Activated CD4-positive, alpha-beta memory T cell treated with anti-CD3 and anti-CD28 coated beads, Interleukin-2, amount 10 ng/mL, durations not matched to agents 7 days and 5 days (primary cell): Measurements from ENCODE around the gene CAMK2D. TPM values are rescaled to one million over a fixed set of nuclear protein-coding genes. Genes with fewer than 3 reads are reported as not detected.

Experiments used
- CTCF ChIA-PET: fragments of 350-600 bp; sonication (Branson Sonifier 250); formaldehyde crosslinking; loops from one replicate; lab custom pipeline; 2021; ENCODE audit warnings: antibody characterized with exemption, inconsistent platforms; lab: Charles Lee
- POLR2A ChIA-PET: fragments of 350-600 bp; sonication (Branson Sonifier 250); formaldehyde crosslinking; loops from one replicate; lab custom pipeline; 2021; ENCODE audit warnings: antibody characterized with exemption; lab: Charles Lee
- DNase-seq: peaks from one replicate; pipeline ENCODE4 v3.0.0-alpha.2; 2020
- H3K27ac Mint-ChIP-seq: one replicate; pipeline ENCODE4 v1.8.0; 2021; ENCODE audit warnings: mild to moderate bottlenecking, mixed read lengths
- H3K27me3 Mint-ChIP-seq: one replicate; pipeline ENCODE4 v1.8.0; 2021; ENCODE audit warnings: mixed read lengths
- H3K36me3 Mint-ChIP-seq: one replicate; pipeline ENCODE4 v1.8.0; 2021; ENCODE audit warnings: low read depth, mixed read lengths
- H3K4me1 Mint-ChIP-seq: one replicate; pipeline ENCODE4 v1.8.0; 2021; ENCODE audit warnings: mixed read lengths
- H3K4me3 Mint-ChIP-seq: one replicate; pipeline ENCODE4 v1.8.0; 2021; ENCODE audit warnings: mild to moderate bottlenecking, mixed read lengths
- H3K9me3 Mint-ChIP-seq: one replicate; pipeline ENCODE4 v1.8.0; 2021; ENCODE audit warnings: mixed read lengths
- total RNA-seq, 2 experiments: library from RNA; stranded (reverse); gene quantifications; one replicate each; pipeline ENCODE4 v1.2.3, GENCODE V29; 2021

CAMK2D gene
- total RNA-seq, 2 experiments from 2014 or later = 41.7 to 43.0 TPM

DNA sequence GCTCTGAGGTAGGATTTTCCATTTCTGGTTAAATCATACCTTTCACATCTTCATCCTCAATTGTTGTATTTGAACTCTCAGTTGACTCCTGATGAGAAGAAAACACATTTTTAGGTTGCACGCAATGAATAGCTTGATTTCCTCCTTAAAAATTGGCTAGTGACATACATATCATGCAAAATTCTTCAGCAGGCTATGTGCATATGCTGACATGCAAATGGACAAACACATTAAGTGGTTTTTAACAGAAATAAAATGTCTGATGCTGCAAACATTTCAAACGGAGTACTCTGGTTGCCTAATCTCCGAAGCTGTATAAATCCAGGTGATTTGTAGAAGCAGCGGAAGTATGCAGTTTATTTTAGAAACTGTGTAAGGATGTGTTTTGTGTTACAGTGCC, 261.1 kb downstream of the CAMK2D start:
- DNase-seq = no peak
- ChIA-PET CTCF (interaction anchor here (1.1 kb wide), 1 partner anchor 15 kb away, joined by 3 read pairs; no protein-coding TSS in a partner anchor), POLR2A (interaction anchor here (1.4 kb wide), 1 partner anchor 262 kb away, joined by 3 read pairs; no protein-coding TSS in a partner anchor)
- Mint-ChIP-seq H3K4me1 (no peaks in the 10 kb centered on the region), H3K4me3 (no peak overlapping the region), H3K9me3 (peaks cover 5% of the 10 kb centered on the region), H3K27me3 (no peaks in the 10 kb centered on the region), H3K27ac (no peak overlapping the region), H3K36me3 (peaks cover 41% of the 10 kb centered on the region)

DNA sequence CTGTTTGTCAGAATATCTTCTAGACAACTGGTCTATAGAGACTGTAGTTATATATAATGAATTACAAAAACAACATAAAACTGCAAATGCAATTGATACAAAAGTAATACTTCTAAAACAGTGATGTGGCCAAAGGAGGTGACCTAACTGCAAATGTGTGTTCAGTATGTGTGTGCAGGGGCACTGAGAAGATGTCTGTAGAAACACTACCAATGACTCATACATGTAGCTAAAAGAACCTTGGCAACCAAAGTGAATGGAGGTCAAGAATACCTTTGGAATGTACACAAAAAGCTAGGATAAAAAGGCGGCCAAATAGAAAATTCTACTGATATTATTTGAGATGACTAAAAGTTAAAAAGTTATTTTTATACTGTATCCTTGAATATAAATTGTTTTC, 261.8 kb downstream of the CAMK2D start:
- POLR2A ChIA-PET = no interaction called here
- Mint-ChIP-seq H3K27me3 (no peaks in the 10 kb centered on the region), H3K9me3 (peaks cover 10% of the 10 kb centered on the region), H3K4me3 (no peak overlapping the region), H3K27ac (no peak overlapping the region), H3K4me1 (no peaks in the 10 kb centered on the region), H3K36me3 (peaks cover 46% of the 10 kb centered on the region)
- CTCF ChIA-PET = interaction anchor here (1.1 kb wide), 1 partner anchor 16 kb away, joined by 3 read pairs; no protein-coding TSS in a partner anchor
- no peak for DNase-seq

DNA sequence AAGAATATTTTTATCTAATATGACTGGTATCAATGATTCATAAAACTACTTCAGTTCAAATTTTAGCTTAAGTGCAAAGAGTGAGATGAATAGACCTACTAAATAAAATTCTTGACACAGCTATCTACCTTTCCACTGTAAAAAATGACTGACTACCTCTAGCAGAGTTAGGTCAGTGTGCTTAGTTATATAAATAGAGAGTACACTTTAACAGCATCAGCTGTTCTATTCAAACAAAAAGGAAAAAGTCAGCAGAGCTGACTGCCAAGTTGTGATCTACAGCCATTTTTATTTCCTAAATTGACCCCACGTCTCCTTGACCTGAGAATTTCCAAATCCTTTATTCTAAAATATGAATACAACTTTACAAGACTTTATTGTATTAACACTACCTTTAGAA, 262.4 kb downstream of the CAMK2D start:
- CTCF ChIA-PET = interaction anchor here (1.1 kb wide), 1 partner anchor 16 kb away, joined by 3 read pairs; no protein-coding TSS in a partner anchor
- Mint-ChIP-seq H3K27me3 (no peaks in the 10 kb centered on the region), H3K9me3 (peaks cover 10% of the 10 kb centered on the region), H3K36me3 (peaks cover 47% of the 10 kb centered on the region), H3K4me3 (no peak overlapping the region), H3K27ac (no peak overlapping the region), H3K4me1 (no peaks in the 10 kb centered on the region)
- no peak for DNase-seq
- POLR2A ChIA-PET = no interaction called here

DNA sequence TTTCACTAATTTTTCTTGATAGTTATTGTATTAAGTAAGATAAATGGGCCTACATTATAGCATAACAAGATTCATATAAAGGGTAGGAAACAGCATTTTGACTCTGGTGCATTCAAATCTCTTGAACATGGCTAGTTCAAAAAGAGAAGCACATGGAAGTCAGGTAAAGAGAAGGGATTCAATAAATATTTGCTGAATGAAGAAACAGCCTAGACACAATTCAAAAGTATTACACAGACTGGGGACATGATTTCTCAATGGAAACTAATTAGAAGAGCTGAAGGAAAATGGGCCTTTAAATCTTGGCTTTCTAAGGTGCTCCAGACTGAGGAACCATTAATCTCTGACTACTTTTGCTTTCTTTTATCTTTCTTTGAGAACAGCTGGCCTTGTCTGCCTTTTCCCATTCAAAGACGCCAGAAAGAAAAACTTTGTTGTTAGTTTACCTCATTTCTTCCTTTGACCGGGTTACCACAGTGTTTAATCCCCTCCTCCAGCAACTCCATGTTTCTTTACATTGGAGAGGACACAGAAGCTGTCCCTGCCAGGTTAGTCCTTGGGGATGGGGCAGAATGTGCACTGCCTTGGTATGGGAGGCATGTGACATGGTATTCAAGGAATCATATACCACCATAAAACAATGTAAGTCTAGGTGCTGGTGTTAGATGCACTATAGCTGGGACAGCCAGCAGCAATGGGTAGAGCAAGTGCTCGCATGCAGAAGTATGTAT, 264.2 kb downstream of the CAMK2D start:
- Mint-ChIP-seq H3K27me3 (no peaks in the 10 kb centered on the region), H3K4me1 (no peaks in the 10 kb centered on the region), H3K36me3 (peaks cover 39% of the 10 kb centered on the region), H3K27ac (no peak overlapping the region), H3K9me3 (peaks cover 10% of the 10 kb centered on the region), H3K4me3 (no peak overlapping the region)
- DNase-seq = no peak
- POLR2A ChIA-PET = no interaction called here
- CTCF ChIA-PET = no interaction called here

DNA sequence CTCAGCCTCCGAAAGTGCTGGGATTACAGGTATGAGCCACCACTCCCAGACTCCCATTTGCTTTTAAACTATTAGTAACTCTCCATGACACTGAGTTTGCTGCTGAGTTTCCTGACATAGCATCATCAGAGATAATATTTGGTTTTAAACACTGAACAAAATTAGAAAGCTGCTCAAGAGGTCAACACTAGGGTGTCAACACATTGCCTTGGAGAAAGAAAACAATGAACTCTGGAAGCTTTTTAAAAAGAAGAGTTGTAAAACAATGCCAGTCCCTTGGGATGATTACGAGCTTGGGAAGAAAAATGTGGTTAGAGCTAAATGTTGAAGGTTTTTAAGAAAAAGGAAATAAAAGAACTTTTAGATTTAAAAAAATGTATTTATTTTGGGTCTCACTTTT, 264.8 kb downstream of the CAMK2D start:
- Mint-ChIP-seq H3K4me3 (no peak overlapping the region), H3K4me1 (no peaks in the 10 kb centered on the region), H3K27ac (no peak overlapping the region), H3K27me3 (no peaks in the 10 kb centered on the region), H3K9me3 (peaks cover 10% of the 10 kb centered on the region), H3K36me3 (peaks cover 37% of the 10 kb centered on the region)
- CTCF ChIA-PET = no interaction called here
- POLR2A ChIA-PET = no interaction called here
- no peak for DNase-seq

DNA sequence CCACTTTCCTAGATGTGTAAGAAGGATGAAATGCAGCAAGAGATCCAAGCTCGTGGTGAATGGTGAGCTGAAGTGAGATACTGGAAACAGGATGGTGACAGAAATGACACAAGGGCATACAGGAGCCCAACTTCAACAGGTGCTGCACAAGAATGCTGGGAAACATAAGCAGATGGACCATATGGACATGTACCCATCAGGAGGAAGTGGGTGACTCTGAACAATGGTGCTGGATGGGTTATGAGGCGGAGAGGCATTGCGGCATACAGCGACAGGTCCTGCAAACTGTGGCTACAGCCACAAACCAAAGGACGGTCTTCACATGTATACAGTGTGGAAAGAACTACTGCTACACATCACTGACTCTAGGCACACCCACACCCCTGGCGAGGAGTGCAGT, 265.7 kb downstream of the CAMK2D start:
- peaks cover 37% of the 10 kb centered on the region for H3K36me3 Mint-ChIP-seq
- no peaks in the 10 kb centered on the region for H3K4me1 Mint-ChIP-seq
- H3K27ac Mint-ChIP-seq = no peak overlapping the region
- peaks cover 10% of the 10 kb centered on the region for H3K9me3 Mint-ChIP-seq
- CTCF ChIA-PET = no interaction called here
- H3K27me3 Mint-ChIP-seq = no peaks in the 10 kb centered on the region
- no peak overlapping the region for H3K4me3 Mint-ChIP-seq
- no peak for DNase-seq
- POLR2A ChIA-PET = no interaction called here

DNA sequence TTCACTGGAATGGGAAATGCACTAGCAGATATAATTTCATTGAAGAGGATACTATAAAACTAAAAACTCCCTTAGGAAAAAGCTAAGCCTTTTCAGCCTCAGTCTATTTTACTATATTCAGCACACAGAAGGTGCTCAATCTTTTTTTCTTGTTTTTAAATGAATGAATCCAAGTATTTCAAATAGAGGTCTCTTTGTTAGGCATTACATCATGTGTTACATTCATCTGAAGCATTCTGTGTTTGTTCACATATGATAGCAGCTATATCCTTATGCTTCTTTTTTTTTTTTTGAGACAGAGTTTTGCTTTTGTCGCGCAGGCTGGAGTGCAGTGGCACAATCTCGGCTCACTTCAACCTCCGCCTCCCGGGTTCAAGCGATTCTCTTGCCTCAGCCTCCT, 278.4 kb downstream of the CAMK2D start:
- Mint-ChIP-seq H3K4me3 (no peak overlapping the region), H3K36me3 (peaks cover 18% of the 10 kb centered on the region), H3K27me3 (no peaks in the 10 kb centered on the region), H3K9me3 (peaks cover 3% of the 10 kb centered on the region), H3K27ac (no peak overlapping the region), H3K4me1 (no peaks in the 10 kb centered on the region)
- CTCF ChIA-PET = no interaction called here
- no peak for DNase-seq
- POLR2A ChIA-PET = no interaction called here

DNA sequence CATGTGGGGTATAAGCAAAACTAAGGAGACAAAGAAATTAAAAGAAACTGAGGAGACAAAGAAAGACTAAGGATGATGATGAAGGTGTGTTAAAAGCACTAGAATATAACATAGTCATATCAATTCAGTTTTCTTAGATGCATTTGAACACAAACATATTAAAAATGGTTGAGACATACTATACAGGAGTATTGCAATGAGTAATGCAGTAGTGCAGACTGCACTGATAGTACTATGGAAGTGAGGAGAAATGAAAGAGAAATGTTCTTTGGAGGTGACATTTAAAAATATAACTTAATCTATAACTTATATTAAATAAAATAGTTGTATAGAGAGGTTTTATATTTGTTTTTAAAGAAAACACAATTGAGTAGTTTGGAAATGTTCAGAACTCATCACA, 279.2 kb downstream of the CAMK2D start:
- CTCF ChIA-PET = no interaction called here
- Mint-ChIP-seq H3K4me1 (no peaks in the 10 kb centered on the region), H3K36me3 (peaks cover 20% of the 10 kb centered on the region), H3K27ac (no peak overlapping the region), H3K9me3 (peaks cover 4% of the 10 kb centered on the region), H3K27me3 (no peaks in the 10 kb centered on the region), H3K4me3 (no peak overlapping the region)
- DNase-seq = no peak
- POLR2A ChIA-PET = no interaction called here

DNA sequence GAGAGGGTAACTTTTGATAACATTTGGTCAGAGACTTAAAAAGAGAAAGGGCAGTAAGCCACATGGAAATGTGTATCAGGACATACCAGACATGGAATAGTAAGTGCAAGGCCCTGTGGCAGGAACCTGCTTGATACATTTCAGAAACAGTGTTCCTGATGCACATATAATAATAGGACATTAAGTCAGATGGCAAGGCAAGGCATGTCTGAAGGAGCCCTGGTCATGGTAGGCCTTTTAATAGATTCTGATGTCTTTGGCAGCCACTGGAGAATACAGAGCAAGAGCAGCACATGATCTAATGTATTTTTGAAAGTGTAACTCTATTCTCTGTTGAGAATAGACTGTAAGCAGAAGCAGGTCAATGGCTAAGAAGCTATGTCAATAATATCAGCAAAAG, 279.7 kb downstream of the CAMK2D start:
- no peak for DNase-seq
- Mint-ChIP-seq H3K4me3 (no peak overlapping the region), H3K27ac (no peak overlapping the region), H3K36me3 (peaks cover 24% of the 10 kb centered on the region), H3K9me3 (peaks cover 7% of the 10 kb centered on the region), H3K4me1 (peaks cover 2% of the 10 kb centered on the region), H3K27me3 (no peaks in the 10 kb centered on the region)
- POLR2A ChIA-PET = no interaction called here
- CTCF ChIA-PET = no interaction called here

DNA sequence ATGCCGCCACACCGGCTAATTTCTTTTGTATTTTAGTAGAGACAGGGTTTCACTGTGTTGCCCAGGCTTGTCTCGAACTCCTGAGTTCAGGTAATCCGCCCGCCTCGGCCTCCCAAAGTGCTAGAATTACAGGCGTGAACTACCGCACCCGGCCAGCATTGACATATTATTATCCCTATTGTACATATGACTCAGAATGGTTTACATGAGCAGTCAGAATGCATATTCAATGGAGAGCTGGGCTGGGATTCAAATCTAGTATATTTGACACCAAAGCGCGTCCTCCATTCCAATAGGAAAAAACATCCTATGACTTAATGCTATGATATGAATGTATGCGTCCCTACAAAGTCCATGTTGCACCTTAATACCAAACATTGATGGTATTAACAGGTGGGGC, 281.4 kb downstream of the CAMK2D start:
- H3K4me1 Mint-ChIP-seq = peaks cover 11% of the 10 kb centered on the region
- ChIA-PET POLR2A (no interaction called here), CTCF (no interaction called here)
- H3K9me3 Mint-ChIP-seq = peaks cover 12% of the 10 kb centered on the region
- H3K4me3 Mint-ChIP-seq = no peak overlapping the region
- H3K36me3 Mint-ChIP-seq = peaks cover 37% of the 10 kb centered on the region
- H3K27me3 Mint-ChIP-seq = no peaks in the 10 kb centered on the region
- H3K27ac Mint-ChIP-seq = no peak overlapping the region
- DNase-seq = no peak

DNA sequence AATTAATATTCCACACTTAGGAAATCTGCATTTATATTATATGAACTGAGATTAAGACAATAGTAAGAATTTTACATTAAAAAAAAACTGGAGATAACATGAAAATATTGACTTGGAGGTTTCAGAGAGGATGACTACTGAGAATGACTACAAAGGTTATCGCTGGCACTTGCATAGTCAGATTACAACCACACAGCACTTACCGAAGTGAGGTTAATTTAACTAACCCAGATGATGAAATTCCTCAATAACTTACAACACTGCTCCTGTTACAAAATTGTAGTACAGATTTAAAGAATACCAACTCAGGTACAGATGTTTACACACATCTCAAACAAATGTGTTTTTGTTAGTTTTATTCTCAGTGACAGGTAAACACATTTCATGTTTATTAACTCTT, 283.5 kb downstream of the CAMK2D start:
- Mint-ChIP-seq H3K27ac (no peak overlapping the region), H3K36me3 (peaks cover 38% of the 10 kb centered on the region)

DNA sequence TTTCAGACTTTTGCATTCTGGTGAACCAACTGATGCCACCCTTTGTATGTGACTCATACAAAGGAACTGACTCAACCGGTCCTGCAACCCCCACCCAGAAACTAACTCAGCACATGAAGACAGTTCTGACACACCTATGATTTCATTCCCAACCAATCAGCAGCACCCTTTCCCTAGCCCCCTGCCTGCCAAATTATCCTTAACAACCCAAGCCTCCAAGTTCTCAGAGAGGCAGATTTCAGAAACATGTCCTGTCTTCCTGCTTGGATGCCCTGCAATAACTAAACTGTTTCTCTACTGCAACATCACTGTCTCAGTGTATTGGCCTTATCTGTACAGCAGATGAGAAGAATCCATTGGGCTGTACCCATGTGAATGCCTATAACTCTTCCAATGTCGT, 284.7 kb downstream of the CAMK2D start:
- DNase-seq = no peak
- ChIA-PET CTCF (interaction anchor here (0.9 kb wide), 1 partner anchor 10 kb away, joined by 3 read pairs; no protein-coding TSS in a partner anchor), POLR2A (interaction anchor here (0.6 to 1.3 kb wide), 2 partner anchors 284 to 487 kb away, joined by 3 read pairs; no protein-coding TSS in a partner anchor)
- Mint-ChIP-seq H3K9me3 (peaks cover 12% of the 10 kb centered on the region), H3K27ac (no peak overlapping the region), H3K4me3 (no peak overlapping the region), H3K36me3 (peaks cover 33% of the 10 kb centered on the region), H3K4me1 (peaks cover 13% of the 10 kb centered on the region), H3K27me3 (no peaks in the 10 kb centered on the region)

More for the DNA sequence above, 283.5 kb downstream of the CAMK2D start:
- H3K4me3 Mint-ChIP-seq = no peak overlapping the region
- DNase-seq = no peak
- POLR2A ChIA-PET = no interaction called here
- no peaks in the 10 kb centered on the region for H3K27me3 Mint-ChIP-seq
- peaks cover 12% of the 10 kb centered on the region for H3K9me3 Mint-ChIP-seq
- CTCF ChIA-PET = no interaction called here
- peaks cover 13% of the 10 kb centered on the region for H3K4me1 Mint-ChIP-seq

DNA sequence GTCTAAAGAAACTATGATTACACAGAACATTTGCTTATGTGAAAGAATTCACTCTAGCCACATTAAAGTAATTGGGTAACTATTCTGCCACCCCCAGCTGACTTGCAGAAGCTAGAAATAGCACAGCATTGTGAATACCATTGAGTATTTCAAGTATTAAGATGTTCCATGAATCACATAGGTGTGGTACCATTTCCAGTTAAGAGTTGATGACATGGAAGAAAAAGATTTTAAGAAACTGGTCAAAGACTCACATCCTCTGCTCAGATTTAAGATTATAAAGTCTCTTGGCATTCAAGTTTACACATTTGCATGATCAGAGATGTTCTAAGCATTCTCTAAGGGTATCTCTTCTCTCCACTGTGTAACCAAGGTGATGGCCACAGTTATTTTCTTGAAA, 287.5 kb downstream of the CAMK2D start:
- Mint-ChIP-seq H3K9me3 (peaks cover 12% of the 10 kb centered on the region), H3K4me1 (peaks cover 23% of the 10 kb centered on the region), H3K4me3 (no peak overlapping the region), H3K27me3 (no peaks in the 10 kb centered on the region), H3K36me3 (peaks cover 48% of the 10 kb centered on the region), H3K27ac (no peak overlapping the region)
- ChIA-PET POLR2A (interaction anchor here (1.0 kb wide), 1 partner anchor 10 kb away, joined by 3 read pairs; no protein-coding TSS in a partner anchor), CTCF (no interaction called here)
- no peak for DNase-seq

DNA sequence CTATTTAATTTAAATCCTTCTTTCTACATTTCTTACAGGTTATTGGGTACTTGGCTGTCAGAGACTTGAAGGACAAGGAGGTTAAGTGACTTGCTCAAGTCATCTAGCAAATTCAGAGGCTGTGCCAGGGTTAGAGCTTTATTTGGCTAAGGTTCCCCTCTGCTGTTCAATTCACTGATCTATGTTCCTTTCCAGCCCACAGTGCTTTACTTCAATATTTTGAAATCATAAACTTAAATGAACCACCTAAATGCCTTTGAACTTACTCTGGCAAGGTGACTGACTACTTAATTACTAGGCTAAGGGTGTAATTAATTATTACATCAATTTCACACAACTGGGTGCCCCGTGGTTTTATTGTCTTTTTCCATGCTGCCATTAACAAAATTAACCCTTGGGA, 288.7 kb downstream of the CAMK2D start:
- Mint-ChIP-seq H3K27ac (no peak overlapping the region), H3K4me1 (peaks cover 34% of the 10 kb centered on the region), H3K36me3 (peaks cover 38% of the 10 kb centered on the region), H3K27me3 (no peaks in the 10 kb centered on the region), H3K4me3 (no peak overlapping the region), H3K9me3 (peaks cover 8% of the 10 kb centered on the region)
- ChIA-PET POLR2A (no interaction called here), CTCF (no interaction called here)
- no peak for DNase-seq
